ENCODE data around the gene EHBP1. TPM values are rescaled to one million over a fixed set of nuclear protein-coding genes. Genes with fewer than 3 reads are reported as not detected.

The EHBP1 gene
- total RNA-seq, 1 experiment from 2014 or later = 32.1 TPM

DNA sequence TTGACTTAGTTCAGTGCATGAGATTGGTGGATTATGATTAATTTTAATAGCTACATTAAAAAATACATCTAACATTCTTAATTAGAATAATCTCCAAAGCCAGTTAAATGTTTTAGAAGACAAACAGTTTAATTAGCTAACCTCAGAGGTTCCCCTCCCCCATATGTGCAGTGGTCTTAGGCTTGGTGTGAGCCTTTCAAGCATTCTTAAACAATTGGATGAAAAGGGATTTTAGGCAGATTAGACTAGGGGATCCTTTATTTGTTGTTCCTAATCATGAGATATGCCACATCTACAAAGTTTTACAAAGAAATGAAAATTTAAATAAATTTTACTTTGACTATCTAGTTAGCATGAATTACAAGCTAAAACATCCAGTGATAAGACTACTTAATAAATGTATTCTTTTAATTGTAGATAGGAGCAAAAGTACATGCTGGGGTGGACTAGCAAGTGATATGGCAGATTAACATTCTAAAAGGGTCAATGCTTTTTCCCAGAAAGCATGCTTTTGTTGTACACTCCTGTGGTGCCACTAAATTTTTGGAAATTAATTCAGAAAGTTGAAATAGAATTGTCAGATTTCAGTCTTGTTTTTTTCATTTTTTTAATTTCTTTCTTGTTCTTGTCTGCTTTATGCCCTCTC is 302.4 kb downstream of the EHBP1 start:
- no peak for TF ChIP-seq EZH2 (IDR thresholded peaks at IDR 0.05; ENCODE audit: borderline replicate concordance, low read depth, low read length, poor library complexity, severe bottlenecking)
- TF ChIP-seq, protein P1, sequence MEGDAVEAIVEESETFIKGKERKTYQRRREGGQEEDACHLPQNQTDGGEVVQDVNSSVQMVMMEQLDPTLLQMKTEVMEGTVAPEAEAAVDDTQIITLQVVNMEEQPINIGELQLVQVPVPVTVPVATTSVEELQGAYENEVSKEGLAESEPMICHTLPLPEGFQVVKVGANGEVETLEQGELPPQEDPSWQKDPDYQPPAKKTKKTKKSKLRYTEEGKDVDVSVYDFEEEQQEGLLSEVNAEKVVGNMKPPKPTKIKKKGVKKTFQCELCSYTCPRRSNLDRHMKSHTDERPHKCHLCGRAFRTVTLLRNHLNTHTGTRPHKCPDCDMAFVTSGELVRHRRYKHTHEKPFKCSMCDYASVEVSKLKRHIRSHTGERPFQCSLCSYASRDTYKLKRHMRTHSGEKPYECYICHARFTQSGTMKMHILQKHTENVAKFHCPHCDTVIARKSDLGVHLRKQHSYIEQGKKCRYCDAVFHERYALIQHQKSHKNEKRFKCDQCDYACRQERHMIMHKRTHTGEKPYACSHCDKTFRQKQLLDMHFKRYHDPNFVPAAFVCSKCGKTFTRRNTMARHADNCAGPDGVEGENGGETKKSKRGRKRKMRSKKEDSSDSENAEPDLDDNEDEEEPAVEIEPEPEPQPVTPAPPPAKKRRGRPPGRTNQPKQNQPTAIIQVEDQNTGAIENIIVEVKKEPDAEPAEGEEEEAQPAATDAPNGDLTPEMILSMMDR (conservative IDR thresholded peaks at IDR 0.05; ENCODE audit: low read depth, low read length) = no peak
- H3K36me3 ChIP-seq (ENCODE audit: insufficient read depth, low read length, poor library complexity, severe bottlenecking) = no peaks in the 10 kb centered on the region
- H3K27ac ChIP-seq (ENCODE audit: low read depth, low read length, poor library complexity, severe bottlenecking) = no peak overlapping the region
- no TSS peak for BruUV-seq (replicated peaks)
- no peaks in the 10 kb centered on the region for H3K9me3 ChIP-seq (ENCODE audit: low read depth, low read length, poor library complexity, severe bottlenecking)
- ChIA-PET CTCF (no interaction called here), POLR2A (ENCODE audit: low non-redundant PET) (no interaction called here)
- intact Hi-C loops (cut with micrococcal nuclease; ENCODE audit: unreplicated experiment) = no loop called here
- no peaks in the 10 kb centered on the region for H3K27me3 ChIP-seq (replicated peaks; ENCODE audit: insufficient read depth, low read depth, low read length, poor library complexity)
- DNase-seq (ENCODE audit: low spot score) = no peak
- no peak overlapping the region for H3K4me3 ChIP-seq (ENCODE audit: low read depth, low read length, poor library complexity, severe bottlenecking)
- peaks cover 17% of the 10 kb centered on the region for H3K4me1 ChIP-seq (ENCODE audit: insufficient read depth, low read length, poor library complexity, severe bottlenecking)

DNA sequence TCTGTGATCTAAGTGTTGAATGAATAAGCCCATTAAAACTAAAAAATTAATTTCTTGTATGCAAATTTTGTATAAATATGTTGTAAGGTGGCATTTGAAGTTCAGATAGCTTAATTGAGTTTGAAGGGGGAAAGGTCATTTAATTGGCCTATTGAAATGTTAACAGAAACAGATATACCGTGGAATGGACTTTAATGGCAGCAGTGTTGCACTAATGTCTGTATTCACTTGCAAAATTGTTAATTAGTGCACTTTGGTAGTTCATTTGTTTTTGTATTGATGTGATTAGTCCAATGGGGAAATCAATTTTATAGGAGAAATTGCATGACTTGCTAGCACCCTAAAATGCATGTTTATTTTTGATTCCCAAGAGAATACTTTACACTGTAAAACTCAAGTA is 303.3 kb downstream of the EHBP1 start:
- intact Hi-C loops (cut with micrococcal nuclease; ENCODE audit: unreplicated experiment) = no loop called here
- POLR2A ChIA-PET (ENCODE audit: low non-redundant PET) = no interaction called here
- H3K4me3 ChIP-seq (ENCODE audit: low read depth, low read length, poor library complexity, severe bottlenecking) = no peak overlapping the region
- no peaks in the 10 kb centered on the region for H3K27me3 ChIP-seq (replicated peaks; ENCODE audit: insufficient read depth, low read depth, low read length, poor library complexity)
- no peak overlapping the region for H3K27ac ChIP-seq (ENCODE audit: low read depth, low read length, poor library complexity, severe bottlenecking)
- no TSS peak for BruUV-seq (replicated peaks)
- H3K4me1 ChIP-seq (ENCODE audit: insufficient read depth, low read length, poor library complexity, severe bottlenecking) = peaks cover 8% of the 10 kb centered on the region
- CTCF ChIA-PET = no interaction called here
- no peak for DNase-seq (ENCODE audit: low spot score)
- H3K9me3 ChIP-seq (ENCODE audit: low read depth, low read length, poor library complexity, severe bottlenecking) = no peaks in the 10 kb centered on the region
- no peak for TF ChIP-seq EZH2 (IDR thresholded peaks at IDR 0.05; ENCODE audit: borderline replicate concordance, low read depth, low read length, poor library complexity, severe bottlenecking)
- TF ChIP-seq, protein P1 (conservative IDR thresholded peaks at IDR 0.05; ENCODE audit: low read depth, low read length) = no peak
- no peaks in the 10 kb centered on the region for H3K36me3 ChIP-seq (ENCODE audit: insufficient read depth, low read length, poor library complexity, severe bottlenecking)

DNA sequence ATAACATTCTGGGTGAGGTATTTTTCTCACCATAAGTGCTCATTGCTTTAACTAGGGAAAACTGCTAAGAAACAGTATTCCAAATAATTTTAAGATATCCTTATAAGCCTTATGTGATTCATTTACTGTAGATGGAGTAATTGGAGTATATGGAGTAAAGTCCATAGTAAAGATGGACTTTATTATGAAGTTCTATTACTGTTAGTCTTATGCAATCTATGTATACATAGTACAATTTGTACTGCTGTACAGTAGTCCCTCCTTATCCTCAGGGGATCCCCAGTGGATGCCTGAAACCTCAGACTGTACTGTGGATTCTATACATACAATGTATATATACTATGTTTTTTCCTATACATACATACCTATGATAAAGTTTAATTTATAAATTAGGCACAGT is 304.0 kb downstream of the EHBP1 start:
- no peak overlapping the region for H3K27ac ChIP-seq (ENCODE audit: low read depth, low read length, poor library complexity, severe bottlenecking)
- TF ChIP-seq, protein P1 (conservative IDR thresholded peaks at IDR 0.05; ENCODE audit: low read depth, low read length) = no peak
- no peak for TF ChIP-seq EZH2 (IDR thresholded peaks at IDR 0.05; ENCODE audit: borderline replicate concordance, low read depth, low read length, poor library complexity, severe bottlenecking)
- H3K27me3 ChIP-seq (replicated peaks; ENCODE audit: insufficient read depth, low read depth, low read length, poor library complexity) = no peaks in the 10 kb centered on the region
- H3K36me3 ChIP-seq (ENCODE audit: insufficient read depth, low read length, poor library complexity, severe bottlenecking) = no peaks in the 10 kb centered on the region
- intact Hi-C loops (cut with micrococcal nuclease; ENCODE audit: unreplicated experiment) = no loop called here
- CTCF ChIA-PET = no interaction called here
- no peak overlapping the region for H3K4me3 ChIP-seq (ENCODE audit: low read depth, low read length, poor library complexity, severe bottlenecking)
- no TSS peak for BruUV-seq (replicated peaks)
- H3K4me1 ChIP-seq (ENCODE audit: insufficient read depth, low read length, poor library complexity, severe bottlenecking) = peaks cover 3% of the 10 kb centered on the region
- H3K9me3 ChIP-seq (ENCODE audit: low read depth, low read length, poor library complexity, severe bottlenecking) = no peaks in the 10 kb centered on the region
- POLR2A ChIA-PET (ENCODE audit: low non-redundant PET) = no interaction called here
- no peak for DNase-seq (ENCODE audit: low spot score)
